Stimulated activated CD4-positive, alpha-beta T cell treated with anti-CD3 and anti-CD28 coated beads, TNF-alpha, amount 100 ng/mL, for 48 hours (primary cell): ENCODE data around the gene NMNAT2.
"Not testable (repeated sequence)": the region's sequence is repeated elsewhere in the genome, so short reads cannot be mapped to it uniquely, and the experiment has no call there.

Source experiments
- DNase-seq, 3 donors: peaks; one replicate each; pipeline ENCODE4 v3.0.0-alpha.2; 2020; ENCODE audit warnings: low read depth in 3 of 3

Gene NMNAT2

DNA sequence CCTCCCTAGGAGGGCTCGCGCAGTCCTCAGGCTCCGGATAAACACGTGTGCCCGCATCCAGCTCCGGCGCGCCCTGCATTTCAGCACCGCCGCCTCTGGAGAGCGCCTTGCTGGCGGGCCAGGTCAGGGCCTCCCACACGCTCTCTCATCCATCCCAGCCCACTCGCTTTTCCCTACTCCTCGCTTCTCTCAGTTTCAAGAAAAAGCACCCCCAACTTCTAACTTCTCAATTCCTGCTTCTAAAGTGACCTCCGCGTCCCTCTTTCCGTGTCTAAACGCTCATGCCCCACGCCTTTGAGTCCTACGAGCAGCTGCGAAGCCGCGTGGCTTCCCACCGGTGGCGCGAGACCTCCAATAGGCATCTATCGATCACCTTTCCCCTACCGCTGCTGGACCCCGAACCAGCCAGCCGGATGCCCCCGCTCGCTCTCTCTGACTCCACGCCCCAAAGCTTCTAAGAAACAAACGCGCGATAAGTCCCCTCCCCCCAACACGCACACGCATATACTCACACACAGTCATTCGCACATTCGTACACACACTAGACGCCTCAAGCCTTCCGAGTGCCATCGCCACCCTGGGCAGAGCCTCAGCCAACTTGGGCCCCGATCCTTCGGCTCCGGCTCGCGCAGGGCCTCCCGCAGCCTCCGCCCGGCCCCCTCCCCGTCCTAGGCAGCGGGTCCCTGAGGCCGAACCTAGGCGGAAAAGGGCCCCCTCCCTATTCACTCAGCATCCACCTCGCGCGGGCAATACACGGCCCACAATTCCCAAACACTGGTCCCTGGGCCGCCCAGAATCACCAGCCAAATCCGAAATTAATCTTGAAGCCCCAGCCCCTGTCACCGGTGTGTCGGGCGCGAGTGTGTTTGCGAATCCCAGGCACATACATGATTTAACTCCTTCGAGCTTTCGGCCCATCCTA, 1.1 kb downstream of the NMNAT2 start:
- DNase-seq: peak in 1 of 3 donors; percentile 18

DNA sequence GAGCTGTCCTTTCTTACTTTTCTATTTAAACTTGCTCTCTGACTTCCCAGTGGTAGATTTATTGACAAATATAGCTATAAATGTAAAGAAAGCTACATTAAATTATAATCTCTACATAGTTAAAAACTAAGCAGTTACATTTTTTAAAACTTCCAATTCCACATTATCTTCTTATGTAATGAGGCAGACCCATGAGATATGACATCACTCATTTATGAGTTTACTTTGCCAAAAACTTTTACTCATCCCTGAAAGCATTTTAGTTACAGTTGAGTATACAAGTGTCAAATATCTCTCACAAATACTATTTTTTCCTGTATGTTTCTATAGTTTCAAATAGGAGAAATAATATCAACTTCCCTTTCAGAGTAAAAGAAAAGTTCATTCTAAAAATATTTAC, 3.8 kb downstream of the NMNAT2 start:
- no peak for DNase-seq

DNA sequence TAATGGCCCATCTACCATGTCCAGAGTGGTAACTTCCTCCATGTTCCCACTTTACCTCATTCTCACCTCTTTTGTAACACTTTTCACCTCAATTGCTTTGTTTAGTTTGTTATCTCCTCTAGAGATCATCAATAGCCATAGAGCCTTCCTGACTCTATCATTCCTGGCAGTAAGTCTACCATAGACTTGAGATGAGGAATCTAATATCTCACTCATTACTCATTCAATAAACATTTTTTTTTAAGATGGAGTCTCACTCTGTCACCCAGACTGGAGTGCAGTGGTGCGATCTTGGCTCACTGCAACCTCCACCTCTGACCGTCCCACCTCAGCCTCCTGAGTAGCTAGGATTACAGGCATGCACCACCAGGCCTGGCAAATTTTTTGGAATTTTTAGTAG, 7.1 kb downstream of the NMNAT2 start:
- DNase-seq: no peak

DNA sequence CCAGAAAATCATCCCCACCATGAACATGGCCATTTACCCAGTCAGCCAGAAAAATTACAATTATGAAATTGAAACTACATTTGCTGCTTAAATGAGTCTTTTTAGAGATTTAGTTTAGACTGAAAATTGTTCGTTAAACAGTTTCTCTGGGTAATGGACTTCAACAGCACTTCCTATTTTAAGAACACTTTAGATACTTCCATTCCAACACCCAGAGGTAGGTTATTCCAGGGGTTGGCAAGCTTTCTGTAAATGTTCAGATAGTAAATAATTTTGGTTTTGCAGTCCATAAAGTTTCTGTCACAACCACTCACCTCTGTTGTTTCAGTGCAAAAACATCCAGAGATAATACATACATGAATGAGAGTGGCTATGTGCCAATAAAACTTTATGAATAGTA, 10.2 kb downstream of the NMNAT2 start:
- DNase-seq: no peak

DNA sequence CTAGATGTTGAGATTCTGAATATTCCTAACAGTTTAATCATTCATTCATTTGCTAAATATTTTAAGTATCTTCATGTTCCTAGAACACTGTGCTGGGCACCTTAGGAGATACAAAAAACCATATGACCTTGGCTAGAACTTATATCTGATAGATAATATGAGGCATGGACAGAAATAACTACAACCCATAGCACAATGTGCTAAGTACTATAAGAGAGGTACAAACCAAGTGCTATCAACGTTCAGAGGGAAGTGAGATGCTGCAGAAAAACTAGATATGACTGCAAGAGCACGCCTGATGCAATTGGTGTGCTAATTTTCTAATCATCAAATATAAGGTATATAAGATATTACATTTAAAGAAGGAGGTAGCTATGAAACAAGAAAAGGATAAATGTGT, 10.7 kb downstream of the NMNAT2 start:
- no peak for DNase-seq

DNA sequence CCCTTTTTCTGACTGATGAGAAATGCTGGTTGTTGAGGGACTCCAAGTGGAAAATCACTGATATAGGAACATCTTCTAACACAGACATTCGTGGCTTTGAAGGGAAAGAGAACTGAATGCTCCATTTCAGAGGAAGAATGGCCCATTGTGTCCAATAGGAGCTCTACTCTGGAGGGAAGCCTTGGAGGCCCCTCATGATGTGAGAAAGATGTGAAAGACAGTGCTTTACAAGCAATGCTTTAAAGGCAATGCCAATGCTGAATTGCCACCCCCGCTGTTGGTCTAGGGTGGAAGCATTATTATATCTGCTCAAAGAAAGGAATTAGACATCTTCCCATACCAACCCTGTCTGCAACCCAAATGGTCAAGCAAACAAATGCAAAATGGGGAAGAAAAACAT, 13.7 kb downstream of the NMNAT2 start:
- no peak for DNase-seq

DNA sequence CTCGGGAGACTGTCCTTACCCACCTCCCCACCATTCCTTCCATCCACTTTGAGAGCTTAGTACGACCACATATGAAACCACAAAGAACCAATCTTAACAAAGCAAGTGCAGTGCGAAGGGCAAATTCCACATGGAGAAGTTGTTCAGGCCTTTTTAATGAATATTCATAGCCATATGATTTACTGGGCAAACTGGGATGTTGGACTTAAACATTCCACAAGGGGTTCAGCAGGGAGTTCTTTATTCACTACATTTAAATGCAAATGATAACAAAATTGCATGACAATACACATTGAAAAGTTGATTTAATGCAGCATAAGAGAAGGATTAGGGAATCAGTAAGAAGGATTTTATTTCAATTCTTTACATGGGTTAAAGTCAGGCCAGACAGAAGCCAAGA, 14.7 kb downstream of the NMNAT2 start:
- no peak for DNase-seq

DNA sequence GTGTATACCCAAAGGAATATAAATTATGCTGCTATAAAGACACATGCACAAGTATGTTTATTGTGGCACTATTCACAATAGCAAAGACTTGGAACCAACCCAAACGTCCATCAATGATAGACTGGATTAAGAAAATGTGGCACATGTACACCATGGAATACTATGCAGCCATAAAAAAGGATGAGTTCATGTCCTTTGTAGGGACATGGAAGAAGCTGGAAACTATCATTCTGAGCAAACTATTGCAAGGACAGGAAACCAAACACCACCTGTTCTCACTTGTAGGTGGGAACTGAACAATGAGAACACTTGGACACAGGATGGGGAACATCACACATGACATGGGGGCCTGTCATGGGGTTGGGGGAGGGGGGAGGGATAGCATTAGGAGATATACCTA, 16.6 kb downstream of the NMNAT2 start:
- DNase-seq: not testable (repeated sequence)

DNA sequence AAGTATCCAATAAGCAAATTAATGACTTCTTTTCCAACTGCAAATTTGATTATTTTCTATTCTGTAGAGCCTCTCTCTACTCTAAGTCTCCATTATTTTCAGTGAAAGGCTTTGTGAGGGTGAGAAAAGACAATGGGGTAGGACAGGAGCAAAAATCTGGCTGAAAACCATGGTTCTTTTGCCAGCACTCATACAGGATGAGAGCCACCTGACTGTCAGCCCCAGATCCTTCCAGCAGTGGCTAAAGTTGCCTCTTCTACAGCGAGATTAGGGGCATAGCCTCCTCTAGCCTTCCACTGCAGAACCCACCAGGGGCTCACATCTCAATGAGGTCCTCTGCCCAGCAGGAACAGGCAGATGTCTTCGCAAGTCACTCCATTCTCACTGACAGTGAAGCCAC, 23.7 kb downstream of the NMNAT2 start:
- no peak for DNase-seq

DNA sequence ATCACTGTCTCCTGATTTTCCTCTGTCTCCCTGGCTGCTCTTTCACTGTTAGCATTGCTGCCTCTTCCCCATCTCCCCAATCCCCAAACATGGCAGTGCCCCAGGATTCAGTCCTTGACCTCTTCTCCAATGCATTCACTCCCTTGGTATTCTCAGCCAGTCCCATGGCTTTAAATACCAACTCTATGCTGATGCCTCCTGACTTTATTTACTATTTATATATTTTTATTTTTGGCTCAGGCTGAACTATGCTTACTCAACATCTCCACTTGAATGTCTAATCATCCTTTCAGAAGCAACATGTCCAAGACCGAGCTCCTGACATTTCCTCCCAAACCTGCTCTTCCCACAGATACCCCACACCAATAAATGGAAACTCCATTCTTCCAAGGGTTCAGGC, 26.3 kb downstream of the NMNAT2 start:
- DNase-seq: no peak

DNA sequence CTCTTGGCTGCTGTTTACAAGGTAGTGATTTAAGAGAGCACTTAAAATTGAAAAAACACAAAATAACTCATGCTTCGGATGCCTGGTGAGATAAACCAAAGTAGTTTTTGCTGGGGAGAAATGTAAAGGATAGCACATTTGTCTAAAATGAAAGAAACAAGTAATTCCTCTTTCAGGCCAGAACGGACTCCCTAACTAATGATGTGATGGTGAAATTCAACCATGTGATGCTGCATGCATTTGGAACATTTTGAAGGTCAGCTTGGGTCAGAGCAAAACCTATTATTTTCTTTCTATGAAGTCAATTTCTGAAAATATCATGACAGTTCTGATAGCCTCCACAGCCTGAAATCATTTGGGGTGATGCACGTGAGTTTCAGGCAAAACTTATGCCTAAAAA, 27.6 kb downstream of the NMNAT2 start:
- no peak for DNase-seq

DNA sequence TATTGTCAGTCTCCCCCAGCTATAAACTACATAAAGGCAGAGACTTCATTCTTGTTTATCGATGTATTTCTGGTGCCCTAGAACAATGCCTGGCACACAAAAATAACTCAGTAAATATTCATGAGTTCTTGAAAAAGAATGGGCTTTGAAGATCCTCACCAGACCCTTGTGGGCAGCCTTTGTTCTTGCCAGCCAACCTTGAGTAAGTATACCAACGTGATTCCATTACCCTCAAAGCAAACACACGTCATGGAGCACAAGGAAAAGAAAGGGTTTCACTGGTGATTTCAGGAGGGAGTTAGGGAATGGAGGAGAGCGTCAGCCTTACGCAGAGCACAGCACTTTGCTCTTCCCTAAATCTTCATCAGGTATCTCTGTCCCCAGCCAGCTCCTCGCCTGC, 29.4 kb downstream of the NMNAT2 start:
- no peak for DNase-seq

DNA sequence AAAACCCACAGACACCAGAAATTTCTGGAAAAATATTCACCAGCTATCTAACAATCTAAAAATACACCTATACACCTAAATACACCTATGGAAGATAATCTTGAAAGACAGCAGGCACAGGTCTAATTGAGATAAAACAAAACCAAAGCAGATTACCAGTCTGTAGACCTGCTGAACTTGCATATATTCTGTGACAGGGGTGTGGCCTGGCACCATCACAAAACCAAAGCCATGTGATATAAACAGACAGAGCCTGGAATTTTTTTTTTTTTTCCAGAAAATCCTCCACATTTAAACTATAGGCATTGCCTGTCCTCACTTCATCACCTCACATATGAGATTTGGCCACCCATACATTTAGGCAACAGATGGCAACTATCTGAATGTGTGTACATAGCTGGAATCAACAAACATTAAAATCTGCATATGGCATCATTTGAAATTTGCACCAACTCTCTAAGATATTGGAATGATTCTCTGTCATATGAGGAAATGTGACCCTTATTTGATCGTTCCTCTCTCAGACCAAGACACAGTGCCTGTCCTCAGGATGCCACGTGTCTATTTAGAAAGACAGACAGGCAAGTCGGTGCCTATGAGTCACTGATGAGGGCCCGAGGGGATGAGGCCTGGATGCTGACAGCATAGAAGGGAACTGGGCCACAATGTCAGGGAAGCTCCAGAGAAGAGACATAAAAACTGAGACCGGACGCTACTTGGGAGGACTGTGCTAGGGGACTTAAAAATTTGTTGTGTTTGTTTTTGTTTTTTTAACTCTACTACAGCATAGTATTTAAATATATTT, 32.6 kb downstream of the NMNAT2 start:
- no peak for DNase-seq

DNA sequence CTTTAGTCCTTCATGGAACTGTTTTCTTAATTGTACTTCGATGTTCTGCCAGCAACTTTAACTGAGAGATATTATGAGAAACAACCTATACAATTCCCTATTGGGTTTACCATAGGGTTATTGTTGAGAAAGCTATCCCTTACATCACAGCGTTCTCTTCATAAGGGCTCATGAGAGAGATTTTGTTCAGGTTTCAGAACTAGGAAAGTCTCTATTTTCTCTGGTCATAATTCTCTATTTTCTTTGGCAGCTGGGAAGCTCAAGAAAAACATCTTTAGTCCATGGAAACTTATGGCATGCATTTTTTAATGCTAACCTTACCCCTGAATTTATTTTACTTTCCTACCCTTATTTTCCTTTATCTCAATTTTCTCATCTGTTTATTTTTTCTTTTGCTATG, 38.2 kb downstream of the NMNAT2 start:
- no peak for DNase-seq

DNA sequence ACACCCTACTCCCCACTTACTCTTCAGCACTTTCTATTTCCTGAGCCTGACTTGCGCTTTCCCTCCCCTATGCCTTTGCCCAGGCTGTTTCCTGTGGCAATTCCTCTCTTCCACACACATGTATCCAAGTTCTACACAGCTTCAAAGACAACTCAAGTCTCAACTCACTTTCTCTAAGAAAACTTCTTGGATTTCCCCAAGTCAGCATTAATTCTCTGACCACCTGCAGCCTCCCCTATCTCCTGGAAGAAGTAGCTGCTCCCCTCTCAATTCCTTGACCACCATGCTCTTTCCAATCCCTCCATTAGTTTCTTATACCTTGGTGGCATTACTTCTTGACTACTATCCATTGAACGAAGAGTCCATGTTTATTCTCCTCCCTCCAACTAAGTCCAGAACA, 42.8 kb downstream of the NMNAT2 start:
- no peak for DNase-seq

DNA sequence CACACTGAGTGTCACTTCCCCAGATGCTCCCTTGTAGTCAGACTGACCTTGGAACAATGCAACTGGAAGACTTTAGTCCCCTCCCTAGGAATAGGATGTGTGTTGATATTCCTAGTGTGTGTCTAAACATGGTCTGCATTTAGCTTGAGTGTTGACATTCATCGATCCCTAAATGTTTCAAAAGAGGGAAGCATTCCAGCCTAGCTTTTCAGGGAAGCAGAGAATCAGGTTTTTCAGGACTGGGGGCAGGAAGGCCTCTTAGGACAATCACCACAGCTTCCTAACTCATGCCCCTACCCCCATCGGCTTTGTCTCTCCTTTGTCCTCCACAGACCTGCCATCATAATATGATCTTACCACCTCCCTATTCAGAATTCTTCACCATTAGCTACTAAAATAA, 43.4 kb downstream of the NMNAT2 start:
- no peak for DNase-seq

DNA sequence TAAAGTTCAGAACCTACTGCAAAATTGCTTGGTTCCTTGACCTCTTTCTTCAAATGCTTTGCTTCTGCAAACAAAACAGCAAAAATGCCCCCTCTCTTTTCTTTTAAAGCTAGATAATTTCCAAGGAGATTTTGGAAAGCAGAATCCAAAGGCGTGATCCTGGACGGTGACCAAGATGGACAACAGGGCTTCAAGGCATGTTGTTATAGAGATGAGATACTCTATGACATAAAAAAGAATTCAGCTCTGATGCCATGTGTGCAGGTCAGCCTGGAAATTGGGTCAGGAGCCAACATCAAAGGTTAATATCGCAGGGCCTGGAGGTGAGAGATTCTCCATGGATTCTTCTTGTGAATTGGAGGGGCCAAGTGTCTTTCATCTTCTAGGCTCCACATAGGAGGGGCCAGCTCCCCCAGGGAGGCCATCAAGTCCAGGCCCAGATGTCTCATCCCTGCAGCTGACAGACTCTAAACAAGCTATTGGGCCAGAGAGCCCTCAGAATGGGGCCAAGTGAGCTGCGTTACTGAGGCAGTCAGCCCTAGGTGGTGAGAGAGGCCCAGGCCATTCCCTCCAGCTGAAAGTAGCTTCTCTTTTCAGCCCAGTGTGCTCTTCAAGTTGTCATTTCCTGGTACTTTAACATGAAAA, 45.5 kb downstream of the NMNAT2 start:
- no peak for DNase-seq

DNA sequence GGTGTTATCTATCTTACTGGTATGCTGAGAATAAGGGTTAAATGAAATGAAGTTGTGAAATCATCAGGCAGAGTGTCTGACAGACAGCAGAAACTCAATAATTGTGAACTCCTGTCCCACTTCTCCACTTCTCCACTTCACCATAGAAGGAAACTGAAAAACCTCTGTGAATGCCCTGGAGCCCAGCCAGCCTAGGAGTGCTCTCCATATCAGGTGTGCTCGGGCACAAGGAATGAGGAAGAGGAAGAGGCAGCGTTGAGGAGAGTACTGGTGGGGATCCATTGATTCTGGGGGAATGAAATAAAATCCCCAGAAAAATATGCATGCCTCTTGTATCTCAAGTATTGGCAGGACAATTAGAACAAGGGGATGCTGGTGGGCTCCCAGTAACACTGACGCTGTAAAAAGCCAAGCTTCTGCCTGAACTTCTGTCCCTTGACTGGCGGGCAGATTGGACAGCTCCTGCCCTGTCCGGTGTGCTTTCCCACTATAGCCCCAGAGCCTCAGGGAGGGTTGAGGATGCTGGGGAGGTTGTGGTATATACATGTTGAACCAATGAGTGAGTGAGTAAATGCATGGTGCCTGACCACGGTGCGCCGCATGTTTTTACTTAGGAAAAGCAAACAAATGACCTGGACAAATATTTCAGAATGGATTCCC, 47.7 kb downstream of the NMNAT2 start:
- no peak for DNase-seq

DNA sequence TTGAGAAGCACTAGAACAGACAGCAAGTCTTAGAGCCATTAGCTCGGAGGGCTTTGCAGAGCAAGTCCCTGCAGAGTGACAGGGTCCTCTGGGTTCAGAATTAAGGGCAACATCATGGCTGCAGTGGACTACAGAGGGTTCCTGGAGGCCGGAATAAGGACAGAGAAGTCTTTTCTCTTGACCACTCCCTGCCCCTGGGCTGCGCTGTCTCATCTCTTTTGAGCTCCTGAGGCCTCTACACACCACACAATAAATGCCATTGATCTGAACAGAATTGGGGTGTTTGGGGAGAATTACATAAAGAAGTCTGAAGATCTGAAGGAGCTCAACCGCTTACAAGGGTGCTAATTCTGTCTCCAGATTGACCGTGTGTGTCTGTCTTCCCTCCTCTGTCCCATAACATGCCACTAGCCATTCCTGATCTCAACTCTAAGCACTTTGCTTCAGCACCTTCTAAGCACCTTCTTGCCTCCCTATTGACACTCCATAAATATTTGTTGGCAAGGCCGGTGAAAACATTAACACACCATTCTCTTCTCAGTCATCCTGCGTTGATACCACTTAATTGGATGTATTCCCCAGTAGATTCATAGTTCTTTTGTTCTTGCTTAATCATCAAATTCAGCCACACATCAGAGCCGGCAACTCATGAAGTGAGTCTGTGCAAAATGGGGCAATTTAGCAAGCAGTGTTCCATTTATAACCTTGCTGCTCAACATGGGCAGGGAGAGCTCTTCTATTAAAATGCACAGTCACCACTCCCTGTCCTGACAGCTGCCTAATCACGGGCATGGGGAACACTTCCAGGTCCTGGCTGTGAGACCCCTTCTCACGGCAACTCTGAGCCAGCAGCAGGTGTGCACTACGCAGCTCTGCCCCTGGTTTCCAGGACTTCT, 49.7 kb downstream of the NMNAT2 start:
- DNase-seq: no peak

DNA sequence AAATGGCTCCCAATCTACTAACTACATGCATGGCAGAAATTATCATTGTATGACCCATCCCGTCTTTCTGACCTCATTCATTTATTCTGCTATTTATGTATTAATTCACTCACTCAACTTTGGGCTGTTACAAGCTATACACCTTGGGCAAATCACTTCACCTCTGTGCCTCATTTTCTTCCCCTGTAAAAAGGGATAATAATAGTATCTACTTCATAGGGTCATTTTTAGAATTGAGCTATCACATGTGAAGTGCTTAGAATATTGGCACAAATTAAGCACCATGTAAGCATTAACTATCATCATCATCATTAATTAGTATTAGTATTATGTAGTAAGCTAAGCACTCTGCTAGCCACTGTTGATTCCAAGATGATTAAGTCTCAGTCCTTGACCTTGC, 52.1 kb downstream of the NMNAT2 start:
- no peak for DNase-seq

DNA sequence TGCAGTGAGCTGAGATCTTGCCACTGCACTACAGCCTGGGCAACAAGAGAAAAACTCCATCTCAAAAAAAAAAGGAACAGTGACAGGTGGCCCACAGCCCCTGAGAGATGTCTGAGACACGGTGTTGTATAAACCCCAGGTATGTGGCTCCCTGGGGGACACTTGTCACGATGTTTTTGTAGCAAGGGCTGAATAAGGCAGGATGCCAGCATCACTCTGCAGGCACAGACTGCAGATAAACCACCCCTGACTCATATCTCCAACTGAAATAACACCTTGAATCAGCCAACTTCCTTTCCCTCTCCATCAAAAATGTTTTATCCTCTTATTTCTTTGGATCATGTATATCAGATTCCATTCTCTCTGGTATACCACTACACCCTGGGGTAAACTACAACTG, 52.5 kb downstream of the NMNAT2 start:
- no peak for DNase-seq
